ENCODE measurements around the gene UMODL1. TPM values are rescaled to one million over a fixed set of nuclear protein-coding genes. Genes with fewer than 3 reads are reported as not detected.

The UMODL1 gene
- total and polyA plus RNA-seq, 8 donors: 0.02 to 0.06 TPM; not detected in 6

GRCh38 chr21:42032968-42033367, 38.1 kb upstream of the UMODL1 start:
- WGBS, 2 donors: 87 to 91% methylated on average over 3 of the region's 3 CpGs
- Histone ChIP-seq H3K36me3 (no peaks in the 10 kb centered on the region), H3K4me1 (no peaks in the 10 kb centered on the region), H3K4me3 (no peak overlapping the region), H3K27ac (no peak overlapping the region), H3K9me3 (no peaks in the 10 kb centered on the region), H3K27me3 (no peaks in the 10 kb centered on the region)
- intact Hi-C loops (cut with DNase I): no loop called here
- FAIRE-seq: no peak
- no peak for ATAC-seq
- no peak for TF ChIP-seq CTCF (IDR thresholded peaks at IDR 0.05)
- DNase-seq: peak in 1 of 6 donors; percentile 47

- Histone ChIP-seq H3K27me3 (no peaks in the 10 kb centered on the region), H3K4me1 (peaks cover 0 to 13% (median 5%) of the 10 kb centered on the region in 3 donors), H3K4me3 (no peak overlapping the region), H3K9me3 (no peaks in the 10 kb centered on the region), H3K27ac (no peak overlapping the region), H3K36me3 (no peaks in the 10 kb centered on the region)
- no peak for ATAC-seq
- WGBS, 2 donors: 80 to 83% methylated on average over 2 of the region's 2 CpGs
- no peak for DNase-seq
- intact Hi-C loops (cut with DNase I): no loop called here
- FAIRE-seq: no peak
- no peak for TF ChIP-seq CTCF (IDR thresholded peaks at IDR 0.05)
Observed at GRCh38 chr21:42036313-42036712, 34.8 kb upstream of the UMODL1 start.

- 95% methylated on average over 9 of the region's 9 CpGs for WGBS, 2 donors
- no peak for TF ChIP-seq CTCF (IDR thresholded peaks at IDR 0.05)
Observed at GRCh38 chr21:42037516-42037915, 33.6 kb upstream of the UMODL1 start.

GRCh38 chr21:42037943-42038342, 33.2 kb upstream of the UMODL1 start:
- Histone ChIP-seq H3K27ac (peak overlapping the region in 2 of 4 donors; percentile 83 to 93), H3K4me1 (peaks cover 0 to 13% (median 5%) of the 10 kb centered on the region in 3 donors), H3K36me3 (no peaks in the 10 kb centered on the region), H3K27me3 (no peaks in the 10 kb centered on the region), H3K9me3 (no peaks in the 10 kb centered on the region), H3K4me3 (no peak overlapping the region)
- intact Hi-C loops (cut with DNase I): no loop called here
- no peak for TF ChIP-seq CTCF (IDR thresholded peaks at IDR 0.05)
- 73 to 74% methylated on average over 12 of the region's 12 CpGs for WGBS, 2 donors
- ATAC-seq (no peak), FAIRE-seq (no peak), DNase-seq (peak in 1 of 6 donors; percentile 44)

More at GRCh38 chr21:42037516-42037915, 33.6 kb upstream of the UMODL1 start:
- FAIRE-seq: no peak
- Histone ChIP-seq H3K9me3 (no peaks in the 10 kb centered on the region), H3K27me3 (no peaks in the 10 kb centered on the region), H3K27ac (no peak overlapping the region), H3K4me3 (no peak overlapping the region), H3K36me3 (no peaks in the 10 kb centered on the region), H3K4me1 (peaks cover 0 to 13% (median 5%) of the 10 kb centered on the region in 3 donors)
- ATAC-seq: no peak
- DNase-seq: no peak
- intact Hi-C loops (cut with DNase I): no loop called here

- Histone ChIP-seq H3K27ac (peak overlapping the region in 3 of 4 donors; percentile 65 to 93 (median 83)), H3K27me3 (no peaks in the 10 kb centered on the region), H3K4me3 (no peak overlapping the region), H3K4me1 (peaks cover 0 to 13% (median 5%) of the 10 kb centered on the region in 3 donors), H3K9me3 (no peaks in the 10 kb centered on the region), H3K36me3 (no peaks in the 10 kb centered on the region)
- WGBS, 2 donors: 94 to 97% methylated on average over 10 of the region's 10 CpGs
- intact Hi-C loops (cut with DNase I): no loop called here
- no peak for TF ChIP-seq CTCF (IDR thresholded peaks at IDR 0.05)
- no peak for FAIRE-seq
- no peak for ATAC-seq
- DNase-seq: peak in 1 of 6 donors; percentile 45
Observed at GRCh38 chr21:42038393-42038792, 32.7 kb upstream of the UMODL1 start.

Measured in pancreas (tissue), 10 donors.